Loucy (cell line): ENCODE results near the gene FOXP4.

Source experiments
- CTCF ChIP-seq: fragments of 200-600 bp; sonication (generic); conservative IDR thresholded peaks from 2 replicates; pipeline ENCODE4 v1.5.1; 2014; ENCODE audit warnings: mild to moderate bottlenecking, antibody characterized with exemption, low read length
- EZH2phosphoT487 ChIP-seq: fragments of 200-600 bp; IDR thresholded peaks from 2 replicates; pipeline ENCODE4 v1.6.1; 2018; ENCODE audit warnings: antibody characterized with exemption, mild to moderate bottlenecking, moderate library complexity, borderline replicate concordance

GRCh38 chr6:41552723-41553122, 6.5 kb downstream of the FOXP4 start:
- TF ChIP-seq CTCF (no peak), EZH2phosphoT487 (no peak)
